Measurements from ENCODE around the gene OR1D5.

- TF ChIP-seq EZH2 (optimal IDR thresholded peaks at IDR 0.05; ENCODE audit: low read depth, low read length): no peak
- TF ChIP-seq, protein P1, sequence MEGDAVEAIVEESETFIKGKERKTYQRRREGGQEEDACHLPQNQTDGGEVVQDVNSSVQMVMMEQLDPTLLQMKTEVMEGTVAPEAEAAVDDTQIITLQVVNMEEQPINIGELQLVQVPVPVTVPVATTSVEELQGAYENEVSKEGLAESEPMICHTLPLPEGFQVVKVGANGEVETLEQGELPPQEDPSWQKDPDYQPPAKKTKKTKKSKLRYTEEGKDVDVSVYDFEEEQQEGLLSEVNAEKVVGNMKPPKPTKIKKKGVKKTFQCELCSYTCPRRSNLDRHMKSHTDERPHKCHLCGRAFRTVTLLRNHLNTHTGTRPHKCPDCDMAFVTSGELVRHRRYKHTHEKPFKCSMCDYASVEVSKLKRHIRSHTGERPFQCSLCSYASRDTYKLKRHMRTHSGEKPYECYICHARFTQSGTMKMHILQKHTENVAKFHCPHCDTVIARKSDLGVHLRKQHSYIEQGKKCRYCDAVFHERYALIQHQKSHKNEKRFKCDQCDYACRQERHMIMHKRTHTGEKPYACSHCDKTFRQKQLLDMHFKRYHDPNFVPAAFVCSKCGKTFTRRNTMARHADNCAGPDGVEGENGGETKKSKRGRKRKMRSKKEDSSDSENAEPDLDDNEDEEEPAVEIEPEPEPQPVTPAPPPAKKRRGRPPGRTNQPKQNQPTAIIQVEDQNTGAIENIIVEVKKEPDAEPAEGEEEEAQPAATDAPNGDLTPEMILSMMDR (IDR thresholded peaks at IDR 0.05; ENCODE audit: low read length): no peak
Measured at GRCh38 chr17:3030096-3030495, 33.3 kb downstream of the OR1D5 start.

All from MM.1S (cell line).